Globus pallidus (tissue), 1 donor: ENCODE measurements around the gene PEX5L.
A peak's percentile ranks its signal among the peaks of the same experiment; 100 is the strongest.

Experiments used
- DNase-seq: peaks from one replicate; pipeline ENCODE4 v3.0.0-alpha.2; 2015; ENCODE audit warnings: low spot score

The PEX5L gene

DNA sequence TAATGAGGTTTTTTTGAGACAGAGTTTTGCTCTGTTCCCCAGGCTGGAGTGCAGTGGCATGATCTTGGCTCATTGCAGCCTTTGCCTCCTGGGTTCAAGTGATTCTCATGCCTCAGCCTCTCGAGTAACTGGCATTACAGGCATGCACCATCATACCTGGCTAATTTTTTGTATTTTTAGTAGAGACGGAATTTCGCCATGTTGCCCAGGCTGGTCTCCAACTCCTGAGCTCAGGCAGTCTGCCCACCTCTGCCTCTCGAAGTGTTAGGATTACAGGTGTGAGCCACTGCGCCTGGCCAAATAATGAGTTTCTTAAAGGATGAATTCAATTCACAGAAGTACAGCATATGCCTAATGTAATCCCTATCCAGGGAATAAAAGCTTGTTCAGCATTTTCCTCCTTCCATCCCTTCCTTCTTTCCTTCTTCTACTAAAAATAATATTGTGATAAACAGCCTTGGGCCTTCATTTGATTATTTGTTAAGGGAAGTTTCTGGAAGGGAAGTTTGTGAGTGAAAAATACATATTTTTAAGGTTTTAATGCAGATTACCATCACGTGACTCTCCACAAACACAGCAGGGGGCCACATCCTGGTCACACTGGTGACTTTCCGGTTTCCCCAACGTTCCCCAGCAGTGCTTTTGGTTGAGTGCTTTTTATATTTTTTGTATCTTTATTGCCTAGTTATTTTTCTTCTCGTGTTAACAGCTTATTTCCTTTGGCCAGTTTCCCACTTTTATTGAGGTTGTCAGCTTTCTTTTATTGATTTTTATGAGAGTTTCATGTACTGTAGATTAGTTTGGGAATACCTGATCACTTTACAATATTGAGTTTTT lies 267.1 kb downstream of the PEX5L start:
- no peak for DNase-seq

DNA sequence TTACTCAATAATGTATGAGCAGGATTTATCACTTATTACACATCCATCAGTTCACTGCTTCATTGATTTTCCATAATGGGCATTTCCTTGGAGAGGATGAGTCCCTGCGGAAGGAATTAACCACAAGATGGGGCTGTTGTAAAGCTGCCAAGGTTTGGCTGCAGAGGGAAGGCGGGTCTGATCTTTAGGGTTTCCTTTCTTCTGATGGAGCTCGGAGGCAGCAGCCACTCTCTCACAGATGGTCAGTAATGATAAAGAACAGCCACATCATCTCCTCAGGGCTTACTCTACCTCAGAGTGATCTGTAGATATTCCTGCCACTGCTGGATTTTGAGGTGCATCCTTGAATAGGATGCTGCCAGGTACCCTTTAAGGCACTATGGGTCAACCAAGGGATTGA lies 268.7 kb downstream of the PEX5L start:
- peak; percentile 45 for DNase-seq

GRCh38 chr3:179766416-179767133 lies 270.2 kb downstream of the PEX5L start:
- no peak for DNase-seq

- no peak for DNase-seq
Observed at GRCh38 chr3:179765396-179765795, 271.3 kb downstream of the PEX5L start.

DNA sequence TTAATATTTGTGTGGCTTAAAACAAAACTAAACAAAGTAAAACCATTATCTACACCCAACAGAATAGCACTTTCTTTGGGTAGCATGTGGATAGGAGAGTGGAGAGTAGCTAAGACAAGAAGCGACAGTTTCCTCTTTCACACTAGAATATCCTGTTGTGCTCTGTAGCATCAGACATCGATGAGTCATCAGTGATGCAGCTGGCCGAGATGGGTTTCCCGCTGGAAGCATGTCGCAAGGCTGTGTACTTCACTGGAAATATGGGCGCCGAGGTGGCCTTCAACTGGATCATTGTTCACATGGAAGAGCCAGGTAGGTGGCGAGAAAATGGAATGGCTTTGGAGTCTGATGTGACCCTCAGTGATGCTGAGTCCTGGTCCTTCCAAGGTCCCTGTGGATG lies 275.8 kb downstream of the PEX5L start:
- DNase-seq: no peak

- DNase-seq: peak; percentile 21
Observed at GRCh38 chr3:179750720-179751328, 285.9 kb downstream of the PEX5L start.

- DNase-seq: no peak
Observed at GRCh38 chr3:179745716-179746115, 291.0 kb downstream of the PEX5L start.

DNA sequence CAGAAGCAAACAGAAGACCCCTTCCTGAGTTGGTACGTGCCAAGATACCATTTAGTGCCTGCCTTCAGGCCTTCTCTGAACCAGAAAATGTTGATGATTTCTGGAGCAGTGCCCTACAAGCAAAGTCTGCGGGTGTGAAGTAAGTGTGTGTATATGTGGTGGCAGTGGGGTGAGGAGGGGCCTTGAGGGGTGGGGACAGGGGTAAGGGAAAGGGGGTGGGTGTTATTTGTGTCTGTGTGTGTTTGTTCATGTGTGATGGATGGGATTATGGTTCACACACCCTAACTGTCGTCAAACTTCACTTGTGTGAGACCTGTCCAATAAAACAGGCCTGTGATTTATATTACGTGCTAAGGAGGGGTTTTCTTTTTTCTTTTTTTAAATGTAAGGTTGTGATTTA lies 291.7 kb downstream of the PEX5L start:
- no peak for DNase-seq
